ENCODE measurements around the gene DPEP2. TPM values are rescaled to one million over a fixed set of nuclear protein-coding genes. Genes with fewer than 3 reads are reported as not detected.

DPEP2 gene
- total and polyA plus RNA-seq, 2 of the 13 experiments (the other 11 are each of a cell fraction or from before 2014, with no cell fraction given) = 0.18 TPM; not detected in 1

GRCh38 chr16:67945392-67945933 lies 53.8 kb downstream of the DPEP2 start (continued):
- TF ChIP-seq ZNF563 (CRISPR knock-in tag; IDR thresholded peaks at IDR 0.05) = peak; percentile 44; the same call in 1 of the 2 replicates
- TF ChIP-seq ZSCAN31 (CRISPR knock-in tag; IDR thresholded peaks at IDR 0.05; ENCODE audit: low read depth) = 0 out of 2 replicates have a peak, but pooled peaks have one; percentile 47
- 0 out of 2 replicates have a peak, but pooled peaks have one; percentile 24 for TF ChIP-seq ZBTB7A (CRISPR knock-in tag; IDR thresholded peaks at IDR 0.05)
- no peak for TF ChIP-seq RBM22 (optimal IDR thresholded peaks at IDR 0.05; ENCODE audit: low read length)
- no peak for TF ChIP-seq NFRKB (IDR thresholded peaks at IDR 0.05)
- no peak for TF ChIP-seq POLR2AphosphoS2 (IDR thresholded peaks at IDR 0.05; ENCODE audit: low read depth, low read length)
- no peak for TF ChIP-seq IRX3 (CRISPR knock-in tag; IDR thresholded peaks at IDR 0.05; ENCODE audit: borderline replicate concordance, low read depth)
- 0 out of 2 replicates have a peak, but pooled peaks have one; percentile 1 for TF ChIP-seq TOPORS (CRISPR knock-in tag; IDR thresholded peaks at IDR 0.05)
- no peak for TF ChIP-seq ELF3 (CRISPR knock-in tag; IDR thresholded peaks at IDR 0.05)
- TF ChIP-seq MXD4 (CRISPR knock-in tag; IDR thresholded peaks at IDR 0.05) = no peak
- no peak for TF ChIP-seq FLYWCH1 (CRISPR knock-in tag; IDR thresholded peaks at IDR 0.05)
- TF ChIP-seq, protein P1, sequence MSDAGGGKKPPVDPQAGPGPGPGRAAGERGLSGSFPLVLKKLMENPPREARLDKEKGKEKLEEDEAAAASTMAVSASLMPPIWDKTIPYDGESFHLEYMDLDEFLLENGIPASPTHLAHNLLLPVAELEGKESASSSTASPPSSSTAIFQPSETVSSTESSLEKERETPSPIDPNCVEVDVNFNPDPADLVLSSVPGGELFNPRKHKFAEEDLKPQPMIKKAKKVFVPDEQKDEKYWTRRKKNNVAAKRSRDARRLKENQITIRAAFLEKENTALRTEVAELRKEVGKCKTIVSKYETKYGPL (CRISPR knock-in tag; IDR thresholded peaks at IDR 0.05) = no peak
- TF ChIP-seq DR1 (CRISPR knock-in tag; IDR thresholded peaks at IDR 0.05) = no peak
- no peak for TF ChIP-seq MAZ (IDR thresholded peaks at IDR 0.05; ENCODE audit: borderline replicate concordance, low read depth, low read length)
- 0 out of 2 replicates have a peak, but pooled peaks have one; percentile 22 for TF ChIP-seq MAZ (CRISPR knock-in tag; IDR thresholded peaks at IDR 0.05; ENCODE audit: low read depth)
- TF ChIP-seq ZNF142 (CRISPR knock-in tag; IDR thresholded peaks at IDR 0.05) = no peak
- TF ChIP-seq, protein P2, sequence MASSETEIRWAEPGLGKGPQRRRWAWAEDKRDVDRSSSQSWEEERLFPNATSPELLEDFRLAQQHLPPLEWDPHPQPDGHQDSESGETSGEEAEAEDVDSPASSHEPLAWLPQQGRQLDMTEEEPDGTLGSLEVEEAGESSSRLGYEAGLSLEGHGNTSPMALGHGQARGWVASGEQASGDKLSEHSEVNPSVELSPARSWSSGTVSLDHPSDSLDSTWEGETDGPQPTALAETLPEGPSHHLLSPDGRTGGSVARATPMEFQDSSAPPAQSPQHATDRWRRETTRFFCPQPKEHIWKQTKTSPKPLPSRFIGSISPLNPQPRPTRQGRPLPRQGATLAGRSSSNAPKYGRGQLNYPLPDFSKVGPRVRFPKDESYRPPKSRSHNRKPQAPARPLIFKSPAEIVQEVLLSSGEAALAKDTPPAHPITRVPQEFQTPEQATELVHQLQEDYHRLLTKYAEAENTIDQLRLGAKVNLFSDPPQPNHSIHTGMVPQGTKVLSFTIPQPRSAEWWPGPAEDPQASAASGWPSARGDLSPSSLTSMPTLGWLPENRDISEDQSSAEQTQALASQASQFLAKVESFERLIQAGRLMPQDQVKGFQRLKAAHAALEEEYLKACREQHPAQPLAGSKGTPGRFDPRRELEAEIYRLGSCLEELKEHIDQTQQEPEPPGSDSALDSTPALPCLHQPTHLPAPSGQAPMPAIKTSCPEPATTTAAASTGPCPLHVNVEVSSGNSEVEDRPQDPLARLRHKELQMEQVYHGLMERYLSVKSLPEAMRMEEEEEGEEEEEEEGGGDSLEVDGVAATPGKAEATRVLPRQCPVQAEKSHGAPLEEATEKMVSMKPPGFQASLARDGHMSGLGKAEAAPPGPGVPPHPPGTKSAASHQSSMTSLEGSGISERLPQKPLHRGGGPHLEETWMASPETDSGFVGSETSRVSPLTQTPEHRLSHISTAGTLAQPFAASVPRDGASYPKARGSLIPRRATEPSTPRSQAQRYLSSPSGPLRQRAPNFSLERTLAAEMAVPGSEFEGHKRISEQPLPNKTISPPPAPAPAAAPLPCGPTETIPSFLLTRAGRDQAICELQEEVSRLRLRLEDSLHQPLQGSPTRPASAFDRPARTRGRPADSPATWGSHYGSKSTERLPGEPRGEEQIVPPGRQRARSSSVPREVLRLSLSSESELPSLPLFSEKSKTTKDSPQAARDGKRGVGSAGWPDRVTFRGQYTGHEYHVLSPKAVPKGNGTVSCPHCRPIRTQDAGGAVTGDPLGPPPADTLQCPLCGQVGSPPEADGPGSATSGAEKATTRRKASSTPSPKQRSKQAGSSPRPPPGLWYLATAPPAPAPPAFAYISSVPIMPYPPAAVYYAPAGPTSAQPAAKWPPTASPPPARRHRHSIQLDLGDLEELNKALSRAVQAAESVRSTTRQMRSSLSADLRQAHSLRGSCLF (CRISPR knock-in tag; IDR thresholded peaks at IDR 0.05; ENCODE audit: borderline replicate concordance) = no peak

Measured in HepG2 (cell line).